K562 (cell line): Measurements from ENCODE around the gene ZCCHC4. TPM values are rescaled to one million over a fixed set of nuclear protein-coding genes. Genes with fewer than 3 reads are reported as not detected.
A peak's percentile ranks its signal among the peaks of the same experiment; 100 is the strongest.

Source experiments
- CHD4 ChIP-seq: fragments of 200-600 bp; sonication (generic); IDR thresholded peaks from 3 replicates; pipeline ENCODE4 v1.6.1; 2012; ENCODE audit warnings: low read depth, mild to moderate bottlenecking, mixed read lengths, low read length, inconsistent platforms; ENCODE audit not compliant: insufficient read depth, insufficient replicate concordance, poor library complexity, severe bottlenecking
- DPF2 ChIP-seq: fragments of 450-650 bp; IDR thresholded peaks from 2 replicates; pipeline ENCODE4 v1.6.1; 2016
- ERF ChIP-seq: fragments of 450-650 bp; formaldehyde crosslinking; IDR thresholded peaks from 2 replicates; pipeline ENCODE4 v1.4.0; 2020; ENCODE audit warnings: mild to moderate bottlenecking, mixed read lengths
- ESRRB ChIP-seq: fragments of 250-450 bp; sonication (Bioruptor Pico); IDR thresholded peaks from 2 replicates; pipeline ENCODE4 v1.5.0; 2020; ENCODE audit warnings: mild to moderate bottlenecking, moderate library complexity, borderline replicate concordance
- KDM5B ChIP-seq: fragments of 200-600 bp; sonication (generic); IDR thresholded peaks from 2 replicates; pipeline ENCODE4 v1.6.1; 2012; ENCODE audit warnings: low read depth, mild to moderate bottlenecking, moderate library complexity, low read length, control low read depth, inconsistent platforms; ENCODE audit not compliant: insufficient replicate concordance
- LEF1 ChIP-seq: fragments of 450-650 bp; IDR thresholded peaks from 2 replicates; pipeline ENCODE4 v1.6.1; 2016; ENCODE audit warnings: mild to moderate bottlenecking
- MEF2A ChIP-seq: IDR thresholded peaks from 2 replicates; pipeline ENCODE4 v1.6.1; 2011; ENCODE audit warnings: low read depth, mild to moderate bottlenecking, low read length, moderate library complexity; ENCODE audit not compliant: control insufficient read depth
- MTA2 ChIP-seq: fragments of 450-650 bp; IDR thresholded peaks from 2 replicates; pipeline ENCODE4 v1.6.1; 2016; ENCODE audit warnings: low read depth
- PHF20 ChIP-seq: fragments of 450-650 bp; IDR thresholded peaks from 2 replicates; pipeline ENCODE4 v1.6.1; 2018; ENCODE audit not compliant: partially characterized antibody
- RB1 ChIP-seq: fragments of 450-650 bp; IDR thresholded peaks from 2 replicates; pipeline ENCODE4 v1.6.1; 2017; ENCODE audit warnings: low read depth, mild to moderate bottlenecking
- SIN3B ChIP-seq: fragments of 450-650 bp; IDR thresholded peaks from 2 replicates; pipeline ENCODE4 v1.6.1; 2017; ENCODE audit warnings: low read depth, mild to moderate bottlenecking, moderate library complexity
- SMAD2 ChIP-seq: fragments of 150-350 bp; IDR thresholded peaks from 2 replicates; pipeline ENCODE4 v1.6.1; 2014; ENCODE audit warnings: low read depth, mild to moderate bottlenecking, low read length
- ZFX ChIP-seq: sonication (generic); formaldehyde crosslinking; IDR thresholded peaks from 2 replicates; pipeline ENCODE4 v1.8.0; 2022; ENCODE audit warnings: mild to moderate bottlenecking, missing genetic modification reagents, moderate library complexity
- ZNF174 ChIP-seq: fragments of 250-450 bp; sonication (Bioruptor Pico); IDR thresholded peaks from 2 replicates; pipeline ENCODE4 v1.4.0; 2020; ENCODE audit warnings: mild to moderate bottlenecking
- ZNF444 ChIP-seq: fragments of 250-450 bp; sonication (Bioruptor Pico); IDR thresholded peaks from 2 replicates; pipeline ENCODE4 v1.4.0; 2020; ENCODE audit warnings: mild to moderate bottlenecking, moderate library complexity
- ZNF77 ChIP-seq: fragments of 250-450 bp; sonication (Bioruptor Pico); IDR thresholded peaks from 2 replicates; pipeline ENCODE4 v1.5.0; 2020
- polyA plus RNA-seq, 8 experiments: library from polyadenylated mRNA; depleted of rRNA in 4 of 8; stranded (reverse) in 5 of 8; unstranded in 3 of 8; fragments of >200 nt; fragmentation: Nextera tagmentation in 2 of 8; fragmentation: Illumina TruSeq in 1 of 8; extraction: Ambion mirVana in 2 of 8; extraction: Trizol in 1 of 8; gene quantifications; 2 replicates each; pipeline versions ENCODE4 v1.2.1 to v1.2.3, GENCODE V29; 2011 to 2014; ENCODE audit warnings: inconsistent platforms in 1 of 8, missing spikeins in 1 of 8
- total RNA-seq, 7 experiments: library from RNA; depleted of rRNA in 6 of 7; stranded (reverse); fragments of >200 nt in 6 of 7; fragmentation: Illumina TruSeq in 2 of 7; extraction: Trizol in 2 of 7; gene quantifications; 2 replicates each; pipeline versions ENCODE4 v1.2.1 to v1.2.3, GENCODE V29; 2011 to 2021; ENCODE audit warnings: low replicate concordance in 1 of 7
- TF ChIP-seq, protein P1 (sequence below): fragments of 250-450 bp; sonication (Bioruptor Pico); IDR thresholded peaks from 2 replicates; pipeline ENCODE4 v1.5.0; 2020; ENCODE audit warnings: mild to moderate bottlenecking, borderline replicate concordance
- TF ChIP-seq, protein P2 (sequence below): fragments of 450-650 bp; IDR thresholded peaks from 2 replicates; pipeline ENCODE4 v1.6.1; 2016; ENCODE audit warnings: low read depth, mild to moderate bottlenecking, moderate library complexity

Gene ZCCHC4
- total and polyA plus RNA-seq, 9 of the 15 experiments (the other 6 are each of a cell fraction or from before 2014, with no cell fraction given): 5.3 to 26.1 (median 15.2) TPM

GRCh38 chr4:25376754-25377571 lies 64.4 kb downstream of the ZCCHC4 start, which contains the start of gene ANAPC4 (continued):
- TF ChIP-seq ZNF77: no peak
- TF ChIP-seq CHD4: no peak
- no peak for TF ChIP-seq MTA2
- no peak for TF ChIP-seq DPF2
- no peak for TF ChIP-seq ESRRB (CRISPR knock-in tag)
- TF ChIP-seq ERF (CRISPR knock-in tag): no peak
- TF ChIP-seq, protein P1, sequence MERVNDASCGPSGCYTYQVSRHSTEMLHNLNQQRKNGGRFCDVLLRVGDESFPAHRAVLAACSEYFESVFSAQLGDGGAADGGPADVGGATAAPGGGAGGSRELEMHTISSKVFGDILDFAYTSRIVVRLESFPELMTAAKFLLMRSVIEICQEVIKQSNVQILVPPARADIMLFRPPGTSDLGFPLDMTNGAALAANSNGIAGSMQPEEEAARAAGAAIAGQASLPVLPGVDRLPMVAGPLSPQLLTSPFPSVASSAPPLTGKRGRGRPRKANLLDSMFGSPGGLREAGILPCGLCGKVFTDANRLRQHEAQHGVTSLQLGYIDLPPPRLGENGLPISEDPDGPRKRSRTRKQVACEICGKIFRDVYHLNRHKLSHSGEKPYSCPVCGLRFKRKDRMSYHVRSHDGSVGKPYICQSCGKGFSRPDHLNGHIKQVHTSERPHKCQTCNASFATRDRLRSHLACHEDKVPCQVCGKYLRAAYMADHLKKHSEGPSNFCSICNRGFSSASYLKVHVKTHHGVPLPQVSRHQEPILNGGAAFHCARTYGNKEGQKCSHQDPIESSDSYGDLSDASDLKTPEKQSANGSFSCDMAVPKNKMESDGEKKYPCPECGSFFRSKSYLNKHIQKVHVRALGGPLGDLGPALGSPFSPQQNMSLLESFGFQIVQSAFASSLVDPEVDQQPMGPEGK (CRISPR knock-in tag): no peak
- TF ChIP-seq, protein P2, sequence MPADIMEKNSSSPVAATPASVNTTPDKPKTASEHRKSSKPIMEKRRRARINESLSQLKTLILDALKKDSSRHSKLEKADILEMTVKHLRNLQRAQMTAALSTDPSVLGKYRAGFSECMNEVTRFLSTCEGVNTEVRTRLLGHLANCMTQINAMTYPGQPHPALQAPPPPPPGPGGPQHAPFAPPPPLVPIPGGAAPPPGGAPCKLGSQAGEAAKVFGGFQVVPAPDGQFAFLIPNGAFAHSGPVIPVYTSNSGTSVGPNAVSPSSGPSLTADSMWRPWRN: no peak
- TF ChIP-seq MEF2A: no peak
- no peak for TF ChIP-seq LEF1
- TF ChIP-seq PHF20: peak; percentile 61
- TF ChIP-seq RB1: peak; percentile 67; the same call in 1 of the 2 replicates
- TF ChIP-seq SIN3B: peak; percentile 56; the same call in 1 of the 2 replicates
- no peak for TF ChIP-seq ZNF174 (CRISPR knock-in tag)
- TF ChIP-seq ZNF444: no peak
- no peak for TF ChIP-seq SMAD2
- TF ChIP-seq ZFX (CRISPR knock-in tag): peak; percentile 72
- peak; percentile 80 for TF ChIP-seq KDM5B
